Natural killer cell (primary cell): Measurements from ENCODE around the gene PTPRM. TPM values are rescaled to one million over a fixed set of nuclear protein-coding genes. Genes with fewer than 3 reads are reported as not detected.

Experiments used
- ATAC-seq, 3 donors: fragments of 150-1000 bp in 2 of 3; fragments of 200-7000 bp in 1 of 3; cut with Tn5 transposase; 1 replicate in 1 of 3; 2 replicates in 2 of 3; pipeline ENCODE4 v1.10.0; 2021; ENCODE audit warnings: mild to moderate bottlenecking in 2 of 3, moderate library complexity in 2 of 3
- DNase-seq, 2 donors: peaks; one replicate each; pipeline versions ENCODE4 v3.0.0 to v3.0.0-alpha.2; 2013 to 2021; ENCODE audit warnings: mixed read lengths in 1 of 2
- H3K27ac ChIP-seq: one replicate; pipeline ENCODE4 v1.5.1; 2013; ENCODE audit warnings: mild to moderate bottlenecking, low read length
- H3K27me3 ChIP-seq: one replicate; pipeline ENCODE4 v1.6.1; 2013; ENCODE audit warnings: low read length; ENCODE audit not compliant: control insufficient read depth, insufficient read depth
- H3K36me3 ChIP-seq: one replicate; pipeline ENCODE4 v1.6.1; 2013; ENCODE audit warnings: low read length; ENCODE audit not compliant: control insufficient read depth, insufficient read depth
- H3K4me1 ChIP-seq: one replicate; pipeline ENCODE4 v1.6.1; 2013; ENCODE audit warnings: low read length; ENCODE audit not compliant: control insufficient read depth, insufficient read depth
- H3K4me3 ChIP-seq: one replicate; pipeline ENCODE4 v1.5.1; 2013; ENCODE audit warnings: low read length
- H3K9me3 ChIP-seq: one replicate; pipeline ENCODE4 v1.6.1; 2013; ENCODE audit warnings: low read length; ENCODE audit not compliant: control insufficient read depth, insufficient read depth
- H3K27ac Mint-ChIP-seq, 2 donors: one replicate each; pipeline ENCODE4 v1.8.0; 2022; ENCODE audit warnings: mild to moderate bottlenecking in 2 of 2, mixed read lengths in 2 of 2, moderate library complexity in 1 of 2
- H3K27me3 Mint-ChIP-seq, 2 donors: one replicate each; pipeline ENCODE4 v1.8.0; 2022; ENCODE audit warnings: low read depth in 2 of 2, mixed read lengths in 2 of 2
- H3K36me3 Mint-ChIP-seq: one replicate; pipeline ENCODE4 v1.8.0; 2022; ENCODE audit warnings: mixed read lengths
- H3K4me1 Mint-ChIP-seq, 2 donors: one replicate each; pipeline ENCODE4 v1.8.0; 2022; ENCODE audit warnings: mixed read lengths in 2 of 2
- H3K4me3 Mint-ChIP-seq: one replicate; pipeline ENCODE4 v1.8.0; 2022; ENCODE audit warnings: mild to moderate bottlenecking, moderate library complexity, mixed read lengths
- H3K9me3 Mint-ChIP-seq, 2 donors: one replicate each; pipeline ENCODE4 v1.8.0; 2022; ENCODE audit warnings: mixed read lengths in 2 of 2
- CTCF ChIP-seq: fragments of 200-600 bp; IDR thresholded peaks from one replicate; pipeline ENCODE4 v1.8.0; 2022; ENCODE audit warnings: antibody characterized with exemption
- WGBS: methylation state at CpG from one replicate; pipeline ENCODE4 v1.1.7; 2013; ENCODE audit warnings: missing lambda C conversion rate; ENCODE audit not compliant: insufficient coverage; 5-methylcytosine and 5-hydroxymethylcytosine counted together
- intact Hi-C: fragments of 100-400 bp; cut with micrococcal nuclease; formaldehyde crosslinking; loops from one replicate; pipeline ENCODE4 v1.14.2; 2022
- total RNA-seq, 4 donors: library from RNA; stranded (reverse); fragments of 120-200 nt in 1 of 4; gene quantifications; one replicate each; pipeline versions ENCODE4 v1.2.3 to v1.2.4, GENCODE V29; 2013 to 2022

The PTPRM gene
- total RNA-seq, 3 donors from 2014 or later (not counting 1 experiment from before 2014, with no cell fraction given): 5.0 to 13.2 (median 12.1) TPM

DNA sequence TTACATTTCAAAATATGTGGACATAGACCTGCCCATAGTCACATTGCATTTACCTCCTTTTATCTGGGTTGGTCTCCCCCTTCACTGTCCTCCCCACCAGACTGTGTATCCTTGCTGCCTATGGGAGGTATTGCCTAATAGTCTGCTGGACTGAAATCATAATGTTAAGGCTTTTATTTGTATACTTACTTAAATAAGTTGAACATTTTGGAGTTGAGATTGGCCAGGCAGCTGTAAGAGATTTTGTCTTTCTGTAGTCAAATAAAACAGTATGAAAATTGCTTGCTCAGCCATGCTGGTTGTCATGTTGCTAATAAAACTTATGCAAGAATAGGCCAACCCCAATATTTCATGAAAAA is 280.9 kb downstream of the PTPRM start:
- ATAC-seq (no peak), DNase-seq (no peak)
- intact Hi-C loops: no loop called here
- no peak for TF ChIP-seq CTCF
- Histone ChIP-seq H3K4me1 (no peaks in the 10 kb centered on the region), H3K27me3 (no peaks in the 10 kb centered on the region), H3K36me3 (no peaks in the 10 kb centered on the region), H3K4me3 (no peak overlapping the region), H3K27ac (no peak overlapping the region), H3K9me3 (no peaks in the 10 kb centered on the region)
- Mint-ChIP-seq H3K4me1 (no peaks in the 10 kb centered on the region), H3K36me3 (peaks cover 11% of the 10 kb centered on the region), H3K4me3 (no peak overlapping the region), H3K27ac (no peak overlapping the region), H3K9me3 (peaks cover 10 to 15% of the 10 kb centered on the region in 2 donors), H3K27me3 (no peaks in the 10 kb centered on the region)

DNA sequence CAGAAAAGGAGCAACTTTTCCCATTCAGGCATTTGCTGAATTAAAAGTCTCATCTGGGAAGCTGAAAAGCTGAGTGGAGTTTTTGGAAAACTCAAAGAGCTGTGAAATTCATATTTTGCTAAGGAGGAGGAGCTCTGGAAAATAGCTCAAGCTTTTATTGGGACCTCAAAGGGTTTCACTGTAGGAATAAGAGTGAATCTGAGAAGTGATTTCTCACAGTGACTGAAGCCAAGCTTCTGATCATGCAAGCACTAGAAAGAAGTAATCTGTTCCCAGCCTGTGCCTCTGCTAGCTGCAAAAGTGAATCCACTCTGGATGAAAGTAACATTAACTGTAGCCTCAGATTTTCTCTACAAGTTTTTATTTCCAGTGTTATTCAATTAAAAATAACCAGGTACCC is 283.3 kb downstream of the PTPRM start:
- Histone ChIP-seq H3K27me3 (no peaks in the 10 kb centered on the region), H3K36me3 (no peaks in the 10 kb centered on the region), H3K4me1 (no peaks in the 10 kb centered on the region), H3K27ac (no peak overlapping the region), H3K4me3 (no peak overlapping the region), H3K9me3 (no peaks in the 10 kb centered on the region)
- intact Hi-C loops: no loop called here
- TF ChIP-seq CTCF: no peak
- ATAC-seq: no peak
- H3K27ac Mint-ChIP-seq: no peak overlapping the region
- H3K4me1 Mint-ChIP-seq: no peaks in the 10 kb centered on the region
- H3K36me3 Mint-ChIP-seq: peaks cover 11% of the 10 kb centered on the region
- no peak for DNase-seq
- H3K4me3 Mint-ChIP-seq: no peak overlapping the region
- H3K9me3 Mint-ChIP-seq: peaks cover 10 to 11% of the 10 kb centered on the region in 2 donors
- H3K27me3 Mint-ChIP-seq: no peaks in the 10 kb centered on the region

DNA sequence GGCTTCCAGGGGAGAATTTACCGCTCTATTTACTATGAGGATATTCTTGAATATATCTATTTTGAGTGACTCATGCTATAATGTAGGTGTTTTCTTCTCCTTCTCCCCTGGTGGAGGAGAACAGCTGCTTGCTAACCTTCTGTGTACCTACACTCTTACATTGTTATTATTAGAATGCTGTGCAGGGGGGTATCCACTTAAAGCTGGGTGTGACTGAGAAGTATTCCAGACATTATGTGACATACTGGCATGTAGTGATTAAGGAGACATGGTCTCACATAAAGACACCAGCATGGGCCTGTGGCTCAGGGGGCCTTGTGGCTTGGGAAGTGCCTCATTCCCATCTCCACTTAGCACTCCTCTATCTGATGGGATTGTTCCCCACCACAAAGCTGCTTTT is 287.9 kb downstream of the PTPRM start:
- H3K4me1 Mint-ChIP-seq: no peaks in the 10 kb centered on the region
- DNase-seq: no peak
- H3K27me3 ChIP-seq: no peaks in the 10 kb centered on the region
- H3K36me3 ChIP-seq: no peaks in the 10 kb centered on the region
- no peaks in the 10 kb centered on the region for H3K27me3 Mint-ChIP-seq
- peaks cover 11% of the 10 kb centered on the region for H3K36me3 Mint-ChIP-seq
- ATAC-seq: no peak
- intact Hi-C loops: no loop called here
- H3K4me3 Mint-ChIP-seq: no peak overlapping the region
- WGBS: no CpG with 5 or more reads among the region's 1 CpG
- TF ChIP-seq CTCF: no peak
- H3K9me3 Mint-ChIP-seq: peaks cover 6 to 7% of the 10 kb centered on the region in 2 donors
- H3K27ac ChIP-seq: no peak overlapping the region
- no peaks in the 10 kb centered on the region for H3K9me3 ChIP-seq
- H3K27ac Mint-ChIP-seq: no peak overlapping the region
- no peak overlapping the region for H3K4me3 ChIP-seq
- H3K4me1 ChIP-seq: no peaks in the 10 kb centered on the region

DNA sequence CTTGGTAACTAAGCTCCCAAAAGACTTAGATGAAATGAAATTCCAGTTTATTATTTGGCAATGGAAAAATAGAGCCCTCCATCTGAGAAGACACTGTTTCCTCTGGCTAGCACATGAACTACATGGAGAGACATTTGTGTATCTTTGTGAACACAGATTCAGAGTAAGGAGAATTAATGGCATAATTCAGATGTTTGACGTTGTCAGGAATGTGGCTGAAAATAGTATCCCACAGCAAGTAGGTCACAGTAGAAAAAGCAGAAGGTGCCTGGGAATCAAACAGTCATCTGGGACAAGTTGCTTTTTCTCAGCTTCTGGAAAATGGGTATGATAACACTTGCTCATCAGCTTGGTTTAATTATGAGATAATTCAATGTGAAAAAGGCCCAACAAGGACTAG is 288.6 kb downstream of the PTPRM start:
- H3K27ac Mint-ChIP-seq: no peak overlapping the region
- no peak for ATAC-seq
- Histone ChIP-seq H3K9me3 (no peaks in the 10 kb centered on the region), H3K4me3 (no peak overlapping the region), H3K36me3 (no peaks in the 10 kb centered on the region), H3K27ac (no peak overlapping the region), H3K4me1 (no peaks in the 10 kb centered on the region), H3K27me3 (no peaks in the 10 kb centered on the region)
- H3K4me3 Mint-ChIP-seq: no peak overlapping the region
- WGBS: 0% methylated on average over 1 of the region's 1 CpG
- intact Hi-C loops: no loop called here
- DNase-seq: no peak
- H3K4me1 Mint-ChIP-seq: no peaks in the 10 kb centered on the region
- H3K9me3 Mint-ChIP-seq: peaks cover 5 to 7% of the 10 kb centered on the region in 2 donors
- no peak for TF ChIP-seq CTCF
- H3K36me3 Mint-ChIP-seq: peaks cover 11% of the 10 kb centered on the region
- no peaks in the 10 kb centered on the region for H3K27me3 Mint-ChIP-seq
